Activated CD8-positive, alpha-beta T cell treated with anti-CD3 and anti-CD28 coated beads for 36 hours (primary cell): Measurements from ENCODE around the gene MBD3. TPM values are rescaled to one million over a fixed set of nuclear protein-coding genes. Genes with fewer than 3 reads are reported as not detected.
A peak's percentile ranks its signal among the peaks of the same experiment; 100 is the strongest.

Experiments
- ATAC-seq: fragments of 200-7000 bp; cut with Tn5 transposase; one replicate; pipeline ENCODE4 v1.10.0; 2021; ENCODE audit warnings: mild to moderate bottlenecking, moderate library complexity
- CTCF ChIA-PET: fragments of 350-600 bp; sonication (Branson Sonifier 250); formaldehyde crosslinking; loops from one replicate; lab custom pipeline; 2021; ENCODE audit warnings: antibody characterized with exemption; lab: Charles Lee
- POLR2A ChIA-PET: fragments of 350-600 bp; sonication (Branson Sonifier 250); formaldehyde crosslinking; loops from one replicate; lab custom pipeline; 2021; ENCODE audit warnings: antibody characterized with exemption; lab: Charles Lee
- DNase-seq: peaks from one replicate; pipeline ENCODE4 v3.0.0-alpha.2; 2020
- H3K27ac Mint-ChIP-seq: one replicate; pipeline ENCODE4 v1.8.0; 2021; ENCODE audit warnings: mild to moderate bottlenecking, mixed read lengths
- H3K27me3 Mint-ChIP-seq: one replicate; pipeline ENCODE4 v1.8.0; 2021; ENCODE audit warnings: mixed read lengths
- H3K36me3 Mint-ChIP-seq: one replicate; pipeline ENCODE4 v1.8.0; 2021; ENCODE audit warnings: low read depth, mixed read lengths
- H3K4me1 Mint-ChIP-seq: one replicate; pipeline ENCODE4 v1.8.0; 2021; ENCODE audit warnings: low read depth, mixed read lengths
- H3K4me3 Mint-ChIP-seq: one replicate; pipeline ENCODE4 v1.8.0; 2021; ENCODE audit warnings: mild to moderate bottlenecking, moderate library complexity, mixed read lengths
- H3K9me3 Mint-ChIP-seq: one replicate; pipeline ENCODE4 v1.8.0; 2021; ENCODE audit warnings: mixed read lengths
- intact Hi-C: fragments of 100-400 bp; cut with micrococcal nuclease; formaldehyde crosslinking; loops from one replicate; pipeline ENCODE4 v1.10.0; 2022
- total RNA-seq, 2 experiments: library from RNA; stranded (reverse); gene quantifications; one replicate each; pipeline ENCODE4 v1.2.3, GENCODE V29; 2021
- TF ChIP-seq, protein P1 (sequence below): fragments of 200-600 bp; IDR thresholded peaks from one replicate; pipeline ENCODE4 v1.8.0; 2022; ENCODE audit warnings: antibody characterized with exemption, mild to moderate bottlenecking

MBD3 gene
- total RNA-seq, 2 experiments from 2014 or later: 87.8 to 92.5 TPM

DNA sequence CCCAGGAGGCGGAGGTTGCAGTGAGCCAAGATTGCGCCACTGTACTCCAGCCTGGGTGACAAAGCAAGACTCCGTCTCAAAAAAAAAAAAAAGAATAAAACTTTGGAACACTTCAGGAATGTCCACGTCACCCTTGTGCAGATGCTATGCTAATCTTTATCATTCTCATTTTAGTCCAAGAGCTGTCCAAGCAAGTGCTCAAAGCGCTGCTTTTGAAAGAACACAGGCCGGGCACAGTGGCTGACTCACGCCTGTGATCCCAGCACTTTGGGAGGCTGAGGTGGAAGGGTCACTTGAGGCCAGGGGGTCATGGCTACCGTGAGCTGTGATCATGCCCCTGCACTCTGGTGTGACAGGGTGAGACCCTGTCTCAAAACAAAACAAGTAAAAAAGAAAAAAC lies 23.7 kb upstream of the MBD3 start:
- Mint-ChIP-seq H3K9me3 (no peaks in the 10 kb centered on the region), H3K27me3 (no peaks in the 10 kb centered on the region), H3K27ac (peak overlapping the region; percentile 78), H3K4me3 (no peak overlapping the region), H3K36me3 (peaks cover 40% of the 10 kb centered on the region), H3K4me1 (peaks cover 25% of the 10 kb centered on the region)
- TF ChIP-seq, protein P1, sequence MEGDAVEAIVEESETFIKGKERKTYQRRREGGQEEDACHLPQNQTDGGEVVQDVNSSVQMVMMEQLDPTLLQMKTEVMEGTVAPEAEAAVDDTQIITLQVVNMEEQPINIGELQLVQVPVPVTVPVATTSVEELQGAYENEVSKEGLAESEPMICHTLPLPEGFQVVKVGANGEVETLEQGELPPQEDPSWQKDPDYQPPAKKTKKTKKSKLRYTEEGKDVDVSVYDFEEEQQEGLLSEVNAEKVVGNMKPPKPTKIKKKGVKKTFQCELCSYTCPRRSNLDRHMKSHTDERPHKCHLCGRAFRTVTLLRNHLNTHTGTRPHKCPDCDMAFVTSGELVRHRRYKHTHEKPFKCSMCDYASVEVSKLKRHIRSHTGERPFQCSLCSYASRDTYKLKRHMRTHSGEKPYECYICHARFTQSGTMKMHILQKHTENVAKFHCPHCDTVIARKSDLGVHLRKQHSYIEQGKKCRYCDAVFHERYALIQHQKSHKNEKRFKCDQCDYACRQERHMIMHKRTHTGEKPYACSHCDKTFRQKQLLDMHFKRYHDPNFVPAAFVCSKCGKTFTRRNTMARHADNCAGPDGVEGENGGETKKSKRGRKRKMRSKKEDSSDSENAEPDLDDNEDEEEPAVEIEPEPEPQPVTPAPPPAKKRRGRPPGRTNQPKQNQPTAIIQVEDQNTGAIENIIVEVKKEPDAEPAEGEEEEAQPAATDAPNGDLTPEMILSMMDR: no peak
- POLR2A ChIA-PET: interaction anchor here (0.6 to 2.1 kb wide), 2 partner anchors 11 to 35 kb away, joined by 3 to 11 read pairs; partner anchors contain the start of gene UQCR11
- CTCF ChIA-PET: interaction anchor here (1.2 to 1.7 kb wide), 2 partner anchors 56 to 70 kb away, joined by 4 to 11 read pairs; no protein-coding TSS in a partner anchor
- intact Hi-C loops: no loop called here
- DNase-seq (no peak), ATAC-seq (no peak)

DNA sequence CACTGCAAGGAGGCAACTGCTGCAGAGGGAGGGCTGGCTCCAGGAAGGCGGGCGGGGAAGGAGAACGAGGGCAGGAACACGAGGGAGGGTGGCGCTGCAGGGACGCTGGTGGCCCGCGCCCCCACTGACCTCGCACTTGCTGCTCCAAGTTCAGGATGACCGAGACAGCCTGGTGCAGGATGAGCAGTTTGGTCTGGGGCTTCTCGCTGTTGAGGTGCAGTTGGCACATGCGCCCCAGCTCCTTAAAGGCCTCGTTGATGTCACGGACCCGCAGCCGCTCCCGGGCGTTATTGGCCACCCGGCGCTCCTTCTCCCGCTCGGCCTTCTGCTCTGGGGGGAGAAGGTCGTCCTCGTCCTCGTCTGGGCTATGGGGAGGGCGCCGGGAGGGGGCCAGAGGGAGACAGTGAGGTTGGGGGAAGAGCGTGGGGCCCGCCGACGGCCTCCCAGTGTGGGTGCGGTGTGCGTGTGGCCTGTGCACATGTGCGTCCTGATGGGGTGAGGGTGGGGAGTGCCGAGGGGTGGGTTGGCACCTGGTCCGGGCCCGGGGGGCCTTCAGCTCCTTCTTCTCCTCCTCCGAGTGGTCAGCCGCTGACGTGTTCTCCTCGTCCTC lies 22.6 kb upstream of the MBD3 start:
- Mint-ChIP-seq H3K4me1 (peaks cover 35% of the 10 kb centered on the region), H3K9me3 (no peaks in the 10 kb centered on the region), H3K4me3 (no peak overlapping the region), H3K36me3 (peaks cover 45% of the 10 kb centered on the region), H3K27ac (no peak overlapping the region), H3K27me3 (no peaks in the 10 kb centered on the region)
- no peak for ATAC-seq
- ChIA-PET CTCF (no interaction called here), POLR2A (interaction anchor here (1.3 kb wide), 1 partner anchor 33 kb away, joined by 4 read pairs; no protein-coding TSS in a partner anchor)
- TF ChIP-seq, protein P1: no peak
- intact Hi-C loops: no loop called here
- no peak for DNase-seq

DNA sequence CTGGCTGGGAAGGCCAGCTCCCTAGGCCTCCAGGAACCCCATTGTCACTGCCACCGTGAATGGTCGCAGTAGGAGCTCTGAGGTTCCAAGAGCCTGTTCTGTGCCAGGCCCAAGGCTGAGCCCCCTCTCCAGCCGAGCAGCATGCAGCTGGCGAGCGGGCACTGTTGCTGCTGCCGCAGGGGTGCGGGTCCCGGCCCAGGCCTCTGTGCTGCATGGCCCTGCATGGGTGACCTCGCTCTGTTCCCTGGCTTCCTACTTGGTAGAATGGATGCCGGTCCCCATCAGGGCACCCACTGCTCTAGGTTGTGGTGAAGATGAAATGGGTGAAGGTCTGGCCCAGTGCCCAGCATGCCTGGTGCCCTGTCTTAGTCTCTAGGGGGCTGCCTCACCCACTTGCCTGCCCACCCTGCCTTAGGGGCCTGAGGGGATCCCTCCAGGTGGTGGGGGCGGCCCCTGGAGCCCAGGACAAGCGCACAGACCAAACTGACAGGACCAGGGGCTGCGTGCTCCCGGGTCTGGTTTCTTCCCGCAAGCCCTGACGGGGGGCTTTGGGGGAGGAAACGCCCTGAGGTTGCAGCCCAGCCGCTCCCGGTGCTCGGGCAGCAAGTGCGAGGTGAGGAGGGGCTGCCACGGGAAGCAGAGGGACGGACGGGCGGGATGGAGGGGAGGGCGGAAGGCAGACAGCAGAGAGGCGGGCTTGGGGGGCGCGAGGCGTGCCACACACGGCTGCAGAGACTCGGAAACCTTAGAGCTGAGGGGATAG lies 21.3 kb upstream of the MBD3 start:
- H3K27me3 Mint-ChIP-seq: no peaks in the 10 kb centered on the region
- H3K36me3 Mint-ChIP-seq: peaks cover 49% of the 10 kb centered on the region
- ATAC-seq: no peak
- ChIA-PET CTCF (interaction anchor here (1.6 kb wide), 1 partner anchor 58 kb away, joined by 6 read pairs; no protein-coding TSS in a partner anchor), POLR2A (interaction anchor here (1.3 kb wide), 1 partner anchor 31 kb away, joined by 4 read pairs; no protein-coding TSS in a partner anchor)
- intact Hi-C loops: no loop called here
- H3K4me1 Mint-ChIP-seq: peaks cover 48% of the 10 kb centered on the region
- TF ChIP-seq, protein P1: no peak
- H3K9me3 Mint-ChIP-seq: no peaks in the 10 kb centered on the region
- H3K27ac Mint-ChIP-seq: no peak overlapping the region
- H3K4me3 Mint-ChIP-seq: no peak overlapping the region
- DNase-seq: no peak

DNA sequence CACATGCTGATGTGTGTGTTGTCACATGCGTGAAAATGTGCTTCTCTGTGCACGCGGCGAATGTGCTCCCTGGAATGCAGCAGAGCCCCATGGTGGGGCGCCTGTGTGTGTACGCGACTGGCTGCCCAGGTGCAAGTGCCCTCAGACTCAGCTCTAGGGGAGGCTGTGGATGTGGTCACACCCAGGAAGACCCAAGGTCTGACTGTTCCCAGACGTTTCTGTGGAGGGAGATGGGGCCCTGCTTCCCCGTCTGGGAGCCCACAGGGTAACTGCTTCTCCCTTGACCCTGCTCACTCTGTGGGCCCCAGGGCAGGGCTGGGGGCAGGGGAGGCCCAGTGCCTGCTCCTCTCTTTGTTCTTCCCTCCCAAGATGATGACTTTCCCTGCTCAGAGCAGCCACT lies 20.5 kb upstream of the MBD3 start:
- ChIA-PET CTCF (interaction anchor here (1.6 kb wide), 1 partner anchor 59 kb away, joined by 6 read pairs; no protein-coding TSS in a partner anchor), POLR2A (no interaction called here)
- Mint-ChIP-seq H3K27ac (no peak overlapping the region), H3K4me3 (no peak overlapping the region), H3K4me1 (peaks cover 50% of the 10 kb centered on the region), H3K36me3 (peaks cover 48% of the 10 kb centered on the region), H3K9me3 (no peaks in the 10 kb centered on the region), H3K27me3 (no peaks in the 10 kb centered on the region)
- intact Hi-C loops: no loop called here
- no peak for DNase-seq
- TF ChIP-seq, protein P1: no peak
- no peak for ATAC-seq
